Ramos (cell line): ENCODE results near the gene ANKRD13B.

Experiments used
- in situ Hi-C: fragments of 300-500 bp; cut with MboI; formaldehyde crosslinking; loops from one replicate; pipeline ENCODE4 v1.14.3; 2022; ENCODE audit warnings: low sequenced_read_pairs; ENCODE audit not compliant: unreplicated experiment

Gene ANKRD13B

DNA sequence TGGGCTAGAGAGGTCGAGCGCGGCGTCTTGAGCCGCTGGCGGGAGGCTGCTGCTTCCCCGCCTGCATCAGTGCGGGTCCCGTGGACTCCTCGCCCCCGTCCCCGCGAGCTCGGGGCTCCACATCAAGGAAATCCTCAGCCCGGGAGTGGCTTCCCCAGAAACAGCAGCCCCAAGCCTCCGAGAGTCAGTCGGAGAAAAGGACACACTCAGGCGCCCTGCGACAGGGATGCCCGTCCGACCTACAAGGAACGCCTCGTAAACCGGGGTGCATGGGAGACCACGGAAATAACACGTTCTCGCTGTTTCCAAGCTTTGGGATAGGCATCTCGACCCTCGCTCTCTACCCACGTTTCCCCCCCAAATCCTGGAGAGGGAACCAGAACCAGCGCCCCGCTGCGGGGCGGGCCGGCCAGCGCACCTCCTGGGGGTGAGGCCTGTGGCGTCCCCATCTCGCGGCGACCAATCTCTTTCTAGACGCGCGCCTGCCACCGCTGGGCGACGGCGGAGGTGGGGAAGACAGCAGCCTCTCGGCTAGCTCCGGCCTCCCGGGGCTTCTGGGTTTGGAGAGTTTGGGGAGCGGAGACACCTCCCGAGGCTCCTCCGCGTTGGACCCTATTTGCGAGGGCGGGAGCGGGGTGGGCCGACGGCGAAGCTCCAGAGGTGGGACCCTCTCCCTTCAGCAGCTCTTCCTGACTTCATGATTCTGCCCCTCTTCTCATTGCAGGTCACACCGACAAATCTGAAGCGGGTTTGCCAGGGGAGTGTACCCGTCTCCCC lies 25.2 kb upstream of the ANKRD13B start:
- in situ Hi-C loops = loop anchor here (25.0 kb wide), 1 partner anchor 830 kb away; the partner anchor contains the start of genes NEK8, TLCD1 and TRAF4

DNA sequence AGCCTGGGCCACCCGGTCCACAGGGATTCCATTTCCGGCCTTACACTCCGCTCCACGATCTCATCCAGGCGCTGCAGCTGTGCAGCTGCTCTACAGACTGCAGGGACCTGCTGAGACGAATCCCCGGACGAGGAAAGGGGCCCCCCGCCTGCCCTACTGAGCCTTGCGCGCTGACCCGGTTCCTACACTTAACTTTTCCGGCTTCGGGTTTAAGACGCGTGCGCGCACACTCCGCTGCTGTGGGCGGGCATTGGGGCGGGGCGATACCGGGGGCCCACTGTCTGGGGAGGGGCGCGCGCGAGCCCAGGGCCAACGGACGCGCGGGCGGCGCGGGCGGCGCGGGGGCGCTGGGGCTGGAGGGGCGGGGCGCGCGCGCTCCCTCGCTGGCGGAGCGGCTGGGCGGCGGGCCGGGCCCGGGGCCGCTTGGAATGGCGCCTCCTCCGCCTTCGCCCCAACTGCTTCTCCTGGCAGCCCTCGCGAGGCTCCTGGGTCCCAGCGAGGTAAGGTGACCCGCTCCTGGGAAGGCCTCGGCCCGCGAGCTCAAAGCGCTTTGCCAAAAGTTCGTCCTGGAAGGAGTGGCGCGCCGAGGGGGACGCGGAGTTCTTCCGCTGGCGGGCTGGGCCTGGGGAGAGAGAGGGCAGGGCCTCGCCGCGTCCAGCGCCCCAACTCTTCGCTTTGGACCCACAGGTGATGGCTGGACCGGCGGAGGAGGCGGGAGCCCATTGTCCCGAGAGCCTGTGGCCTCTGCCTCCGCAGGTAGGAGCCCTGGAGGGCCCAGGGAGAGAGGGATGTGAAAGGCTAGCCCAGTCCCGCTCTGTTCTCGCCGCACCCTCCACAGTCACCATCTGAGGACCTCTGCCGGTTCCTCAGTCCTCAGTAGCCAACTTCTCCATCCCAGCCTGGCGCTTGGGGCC lies 24.3 kb upstream of the ANKRD13B start, which contains the start of gene TP53I13:
Gene TP53I13, plus strand, starts transcription at position 371 of the 914 bp plus-strand sequence. Its CDS starts 58 bp downstream, at position 429.
- in situ Hi-C loops = loop anchor here (25.0 kb wide), 1 partner anchor 831 kb away; the partner anchor contains the start of genes NEK8, TLCD1 and TRAF4

DNA sequence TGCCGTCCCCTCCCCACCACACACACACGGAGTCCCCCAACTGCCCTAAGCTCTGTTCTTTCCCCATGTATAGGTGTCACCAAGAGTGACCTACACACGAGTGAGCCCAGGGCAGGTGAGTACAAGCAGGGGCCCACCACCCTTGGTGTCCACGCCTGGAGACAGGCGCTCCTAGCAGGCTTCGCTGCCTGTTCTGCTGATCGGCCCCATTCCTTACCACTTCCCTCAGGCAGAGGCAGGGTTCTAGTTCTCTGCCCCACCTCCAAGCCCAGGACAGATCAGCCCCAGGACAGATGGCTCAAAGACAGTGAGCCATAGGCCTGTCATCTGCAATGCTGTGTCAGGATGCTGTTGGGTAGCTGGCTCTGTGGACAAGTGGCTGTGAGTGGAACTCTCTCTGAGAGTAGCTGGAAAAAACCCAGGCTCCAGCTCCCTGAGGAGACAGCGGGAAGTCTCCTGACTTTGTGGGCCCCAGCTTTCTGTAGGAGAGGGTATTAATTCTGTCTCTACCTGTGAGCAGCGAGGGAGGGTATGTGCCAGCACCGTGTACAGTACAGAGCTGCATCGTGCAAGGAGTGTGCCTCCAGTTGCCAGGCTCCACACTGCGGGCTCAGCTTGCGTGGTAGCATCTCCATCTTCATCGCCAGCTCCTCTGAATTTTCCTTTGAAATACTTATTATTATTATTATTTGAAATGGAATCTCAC lies 23.5 kb upstream of the ANKRD13B start:
- in situ Hi-C loops = loop anchor here (25.0 kb wide), 1 partner anchor 832 kb away; the partner anchor contains the start of genes NEK8, TLCD1 and TRAF4

DNA sequence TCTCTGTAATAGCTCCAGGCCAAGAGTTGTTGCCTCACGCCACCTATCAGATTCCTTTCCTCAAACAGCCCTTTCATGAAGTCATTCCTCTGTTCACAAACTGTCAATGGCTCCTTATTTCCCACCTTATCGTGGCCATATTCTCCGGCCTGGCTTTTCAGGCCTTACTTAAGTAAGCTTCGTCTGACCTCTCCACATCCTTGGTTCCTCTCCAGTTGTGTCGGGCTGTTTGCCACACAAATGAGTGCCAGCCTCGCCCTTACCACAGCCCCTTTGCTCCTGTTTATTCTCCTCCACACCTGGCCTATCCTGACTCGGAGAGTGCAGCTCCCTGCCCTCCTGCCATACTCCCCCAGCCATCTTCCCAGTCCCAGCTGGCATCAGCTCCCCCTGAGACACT lies 22.4 kb upstream of the ANKRD13B start:
- in situ Hi-C loops = loop anchor here (10.0 to 25.0 kb wide), 2 partner anchors 214 to 833 kb away; partner anchors contain the start of genes NEK8, TLCD1 and TRAF4

DNA sequence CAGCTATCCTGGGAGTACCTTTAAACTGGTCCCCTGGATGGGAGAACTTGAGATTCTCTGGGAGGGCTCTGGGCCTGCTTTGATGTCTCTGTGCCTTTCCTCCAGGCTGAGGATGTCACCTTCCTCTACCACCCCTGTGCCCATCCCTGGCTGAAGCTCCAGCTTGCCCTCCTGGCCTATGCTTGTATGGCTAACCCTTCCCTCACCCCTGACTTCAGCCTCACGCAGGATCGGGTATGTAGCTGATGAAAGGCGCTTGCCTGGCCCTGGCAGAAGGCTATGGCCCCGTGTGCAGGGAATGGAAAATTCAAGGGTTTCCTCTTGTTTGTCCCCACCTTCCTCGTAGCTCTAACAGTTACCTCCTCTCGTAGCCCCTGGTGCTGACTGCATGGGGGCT lies 21.4 kb upstream of the ANKRD13B start:
- in situ Hi-C loops = loop anchor here (10.0 to 25.0 kb wide), 2 partner anchors 213 to 834 kb away; partner anchors contain the start of genes NEK8, TLCD1 and TRAF4

DNA sequence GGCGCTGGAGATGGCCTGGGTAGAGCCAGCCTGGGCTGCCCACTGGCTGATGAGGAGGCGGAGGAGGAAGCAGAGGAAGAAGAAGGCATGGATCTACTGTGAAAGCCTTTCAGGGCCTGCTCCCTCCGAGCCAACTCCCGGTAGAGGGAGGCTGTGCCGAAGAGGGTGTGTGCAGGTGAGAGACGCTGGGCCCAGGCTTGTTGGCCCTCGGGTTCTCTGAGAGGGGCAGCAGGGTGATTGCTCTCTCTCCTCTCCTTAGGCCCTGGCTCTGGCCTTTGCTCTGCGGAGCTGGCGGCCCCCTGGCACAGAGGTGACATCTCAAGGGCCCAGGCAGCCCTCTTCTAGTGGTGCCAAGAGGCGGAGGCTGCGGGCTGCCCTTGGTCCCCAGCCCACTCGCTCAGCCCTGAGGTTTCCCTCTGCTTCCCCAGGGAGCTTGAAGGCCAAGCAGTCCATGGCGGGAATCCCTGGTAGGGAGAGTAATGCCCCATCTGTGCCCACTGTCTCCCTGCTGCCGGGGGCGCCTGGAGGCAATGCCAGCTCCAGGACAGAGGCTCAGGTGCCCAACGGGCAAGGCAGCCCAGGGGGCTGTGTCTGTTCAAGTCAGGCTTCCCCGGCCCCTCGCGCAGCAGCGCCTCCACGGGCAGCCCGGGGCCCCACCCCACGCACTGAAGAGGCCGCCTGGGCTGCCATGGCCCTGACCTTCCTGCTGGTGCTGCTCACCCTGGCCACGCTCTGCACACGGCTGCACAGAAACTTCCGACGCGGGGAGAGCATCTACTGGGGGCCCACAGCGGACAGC lies 20.9 kb upstream of the ANKRD13B start:
- in situ Hi-C loops = loop anchor here (10.0 to 25.0 kb wide), 2 partner anchors 213 to 835 kb away; partner anchors contain the start of genes NEK8, TLCD1 and TRAF4

DNA sequence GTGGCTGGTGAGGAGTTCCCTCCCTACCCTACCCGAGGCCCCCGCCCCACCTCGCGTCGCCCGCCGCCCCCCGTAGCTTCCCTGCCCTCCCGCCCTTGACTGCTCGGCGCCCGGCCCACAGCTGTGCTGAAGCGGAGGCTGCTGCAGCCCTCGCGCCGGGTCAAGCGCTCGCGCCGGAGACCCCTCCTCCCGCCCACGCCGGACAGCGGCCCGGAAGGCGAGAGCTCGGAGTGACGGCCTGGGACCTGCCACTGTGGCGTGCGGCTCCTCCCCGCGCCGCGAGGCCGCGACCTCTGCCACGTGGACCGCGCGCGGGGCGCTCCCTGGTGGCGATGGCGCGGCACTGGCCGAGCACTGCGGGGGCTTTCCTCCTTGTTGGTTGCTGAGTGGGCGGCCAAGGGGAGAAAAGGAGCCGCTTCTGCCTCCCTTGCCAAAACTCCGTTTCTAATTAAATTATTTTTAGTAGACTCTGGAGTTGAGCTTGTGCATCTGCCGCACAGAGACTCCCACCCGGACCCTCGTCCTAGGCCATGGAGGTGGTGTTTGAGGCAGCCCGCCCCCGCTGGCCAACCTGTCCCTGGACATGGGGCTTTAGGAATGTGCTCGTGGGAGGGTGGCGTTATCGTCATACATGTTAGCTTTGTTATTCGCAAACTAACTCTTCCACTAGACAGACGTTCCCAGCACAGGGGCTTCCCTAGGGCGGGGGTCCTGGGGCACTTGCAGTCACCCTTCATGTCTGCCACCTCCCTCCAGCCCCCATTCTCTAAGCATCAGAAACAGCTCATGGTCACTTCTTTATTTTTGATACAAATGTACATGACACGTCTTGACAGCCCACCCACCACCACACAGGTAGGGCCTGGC lies 20.0 kb upstream of the ANKRD13B start:
- in situ Hi-C loops = loop anchor here (10.0 to 25.0 kb wide), 2 partner anchors 212 to 836 kb away; partner anchors contain the start of genes NEK8, TLCD1 and TRAF4

DNA sequence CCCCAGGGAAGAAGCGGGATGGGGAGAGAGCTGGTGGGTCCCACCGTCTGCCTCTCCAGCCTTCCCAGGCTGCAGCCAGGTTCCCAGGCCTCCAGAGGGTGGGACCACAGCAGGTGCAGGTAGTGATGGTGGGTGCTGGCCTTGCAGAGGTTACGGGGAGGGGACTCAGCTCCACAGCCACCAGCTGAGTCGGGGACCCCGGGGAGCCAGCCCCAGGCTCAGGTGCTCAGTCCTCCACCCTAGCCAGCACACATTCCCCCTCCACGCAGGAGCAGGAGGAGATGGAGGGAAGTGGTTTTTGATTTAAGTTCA lies 19.4 kb upstream of the ANKRD13B start:
- in situ Hi-C loops = loop anchor here (10.0 to 25.0 kb wide), 2 partner anchors 211 to 836 kb away; partner anchors contain the start of genes NEK8, TLCD1 and TRAF4

DNA sequence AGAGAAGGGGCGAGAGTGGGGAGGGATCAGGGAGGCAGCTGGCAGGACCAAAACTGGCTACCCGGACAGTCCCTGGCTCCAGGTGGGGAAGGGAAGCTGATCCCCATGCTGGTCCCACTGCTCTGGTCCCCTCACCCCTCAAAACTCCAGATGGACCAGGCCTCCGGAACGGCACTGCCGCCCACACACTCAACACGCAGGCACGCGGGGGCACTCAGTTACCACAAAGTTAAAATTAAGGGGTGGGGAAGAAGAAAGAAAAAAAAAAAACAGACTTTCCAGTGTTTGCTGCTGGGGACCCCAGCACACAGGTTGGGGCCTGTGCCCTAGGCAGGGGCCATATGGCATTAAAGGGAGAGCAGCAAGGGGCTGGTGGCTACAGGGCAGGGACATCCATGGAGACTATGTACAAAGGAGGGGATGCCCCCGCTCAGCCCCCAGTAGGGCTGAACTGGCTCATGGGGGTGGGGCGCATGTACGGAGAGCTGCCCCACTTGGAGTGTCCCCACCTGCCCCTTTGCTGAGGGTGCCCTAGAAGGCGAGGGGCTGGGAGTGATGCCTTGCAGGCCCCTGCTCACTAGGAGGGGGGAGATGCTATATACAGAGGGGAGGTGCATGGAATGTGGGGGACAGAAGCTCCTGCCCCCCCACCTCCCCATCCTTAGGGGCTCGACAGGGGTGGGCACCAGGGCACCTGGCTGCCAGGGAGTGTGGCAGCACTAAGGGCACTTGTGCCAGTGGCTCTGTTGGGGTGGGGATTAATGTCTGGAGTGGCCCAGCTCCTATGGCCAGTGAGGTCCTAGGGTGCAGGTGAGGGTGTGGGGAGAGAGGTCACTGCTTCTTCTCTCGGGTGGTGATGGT lies 18.8 kb upstream of the ANKRD13B start:
- in situ Hi-C loops = loop anchor here (10.0 to 25.0 kb wide), 2 partner anchors 211 to 837 kb away; partner anchors contain the start of genes NEK8, TLCD1 and TRAF4

DNA sequence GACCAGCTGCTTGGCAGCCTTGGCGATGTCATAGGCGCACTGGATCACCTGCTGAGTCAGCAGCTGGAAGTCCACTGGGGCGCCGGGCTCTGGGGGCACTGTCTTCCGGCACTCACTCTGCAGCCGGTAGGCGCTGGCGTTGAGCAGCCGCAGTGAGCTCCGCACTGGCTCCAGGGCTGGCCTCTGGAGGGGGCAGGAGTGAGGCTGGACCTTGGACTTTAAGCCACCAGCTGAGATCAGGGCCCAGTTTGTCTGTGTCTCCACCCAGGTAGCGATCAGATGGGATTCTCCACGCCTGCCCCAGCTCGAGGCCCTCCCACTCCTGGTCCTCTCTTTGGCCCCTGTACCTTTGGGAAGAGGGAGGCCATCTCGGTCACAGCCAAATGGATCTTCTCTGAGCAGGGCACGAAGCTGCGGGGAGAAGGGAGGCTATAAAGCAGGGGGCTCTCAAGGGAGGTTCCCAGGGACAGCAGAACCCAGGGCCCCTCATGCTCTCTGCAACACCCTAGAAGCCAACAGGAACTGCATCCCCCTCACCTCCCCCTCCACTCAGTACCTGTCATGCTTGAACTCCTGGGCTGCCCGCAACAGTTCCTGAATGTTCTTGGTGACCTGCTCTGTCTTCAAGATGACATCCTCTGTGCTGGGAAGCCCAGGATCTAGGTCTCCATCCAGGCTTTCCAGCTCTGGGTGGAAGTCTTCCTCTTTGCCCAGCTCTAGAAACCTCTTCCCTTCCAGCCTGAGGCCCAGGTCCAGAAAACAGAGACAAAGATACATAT lies 18.0 kb upstream of the ANKRD13B start:
- in situ Hi-C loops = loop anchor here (10.0 to 25.0 kb wide), 2 partner anchors 210 to 838 kb away; partner anchors contain the start of genes NEK8, TLCD1 and TRAF4

DNA sequence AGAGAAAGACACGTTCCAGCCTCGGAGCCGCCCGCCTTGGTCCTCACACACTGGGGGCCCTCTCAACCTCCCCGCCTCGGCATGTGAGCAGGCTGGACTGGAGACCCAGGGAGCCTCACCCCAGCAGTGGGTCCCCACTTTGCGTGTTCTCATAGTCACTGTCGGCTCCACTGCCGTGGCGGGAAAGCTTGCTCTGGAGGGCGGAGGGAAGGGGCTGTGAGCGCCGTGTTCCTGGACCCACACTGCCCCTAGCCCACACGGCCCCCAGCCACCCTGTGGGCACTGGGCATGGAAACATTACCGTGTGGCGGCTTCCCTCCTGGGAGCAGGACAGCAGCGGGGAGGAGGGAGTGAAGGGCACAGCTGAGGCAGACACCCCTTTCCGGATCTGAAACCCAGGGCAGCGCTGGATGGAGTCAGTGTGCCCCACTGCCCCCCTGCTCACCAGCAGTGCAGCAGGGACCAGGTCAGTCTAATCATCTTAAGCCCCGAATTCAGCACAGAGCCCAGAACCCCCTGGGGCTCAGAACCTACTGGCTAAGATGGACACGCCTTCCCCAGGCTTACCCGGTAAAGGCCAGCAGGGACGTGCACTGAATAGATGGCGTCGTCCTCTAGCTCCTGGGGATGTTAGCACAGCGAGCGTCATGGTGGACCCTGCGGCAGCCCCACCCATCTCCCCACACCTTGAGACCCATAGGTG lies 17.3 kb upstream of the ANKRD13B start:
- in situ Hi-C loops = loop anchor here (10.0 kb wide), 1 partner anchor 209 kb away; no protein-coding TSS in a partner anchor

DNA sequence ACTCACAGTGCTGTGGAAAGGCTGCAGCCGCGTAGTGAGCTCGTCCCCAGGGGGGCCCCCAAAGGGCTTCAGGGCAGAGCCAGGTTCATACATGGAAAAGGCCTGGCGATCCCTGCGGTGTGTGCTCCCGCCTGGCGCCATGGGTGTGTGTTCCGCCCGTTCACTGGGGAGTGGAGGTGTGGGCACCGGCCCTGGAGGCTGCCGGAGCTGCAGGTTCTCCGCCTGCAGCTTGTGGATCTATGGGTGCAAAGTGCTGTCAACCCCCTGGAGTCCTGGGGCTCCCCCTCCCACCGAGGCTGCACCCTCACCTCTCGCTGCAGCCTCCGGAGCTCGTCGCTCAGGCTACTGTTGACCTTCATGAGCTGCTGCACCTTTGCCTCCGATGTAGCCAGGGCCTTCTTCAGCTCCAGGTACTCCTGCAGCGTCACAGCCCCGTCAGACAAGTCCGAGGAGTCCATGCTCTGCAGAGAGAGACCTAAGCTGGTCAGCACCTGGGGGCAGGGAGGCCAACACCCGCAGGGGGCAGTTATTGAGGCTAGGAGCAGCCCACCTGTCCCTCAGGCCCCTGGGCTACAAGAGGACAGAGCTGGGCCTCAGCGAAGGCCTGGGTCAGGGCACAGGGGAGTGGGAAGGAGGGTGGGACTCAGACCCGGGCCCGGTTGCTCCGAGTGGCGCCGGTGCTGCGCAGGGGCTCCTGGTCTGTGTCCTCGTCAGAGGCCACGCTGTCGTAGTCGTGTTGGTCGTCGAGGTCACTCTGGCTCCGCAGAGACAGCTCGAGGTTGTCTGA lies 16.5 kb upstream of the ANKRD13B start:
- in situ Hi-C loops = loop anchor here (10.0 kb wide), 1 partner anchor 208 kb away; no protein-coding TSS in a partner anchor

DNA sequence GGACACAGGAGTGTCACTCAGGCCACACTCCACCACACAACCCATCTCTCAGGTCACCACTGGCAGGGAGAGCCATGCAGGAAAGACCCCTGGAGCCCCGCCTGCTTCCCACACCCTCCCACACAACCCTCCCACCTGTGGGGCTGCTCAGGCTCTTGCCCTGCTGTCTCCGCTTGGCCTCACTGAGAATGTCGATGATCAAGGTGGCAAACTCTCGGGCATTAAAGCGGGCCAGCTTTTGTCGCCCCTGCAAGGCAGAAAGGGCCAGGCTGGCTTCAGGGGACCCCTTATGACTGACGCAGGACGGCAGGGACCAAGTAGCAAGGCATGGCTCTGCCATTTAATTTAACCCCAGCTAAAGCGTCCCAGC lies 15.9 kb upstream of the ANKRD13B start:
- in situ Hi-C loops = loop anchor here (10.0 kb wide), 1 partner anchor 208 kb away; no protein-coding TSS in a partner anchor

DNA sequence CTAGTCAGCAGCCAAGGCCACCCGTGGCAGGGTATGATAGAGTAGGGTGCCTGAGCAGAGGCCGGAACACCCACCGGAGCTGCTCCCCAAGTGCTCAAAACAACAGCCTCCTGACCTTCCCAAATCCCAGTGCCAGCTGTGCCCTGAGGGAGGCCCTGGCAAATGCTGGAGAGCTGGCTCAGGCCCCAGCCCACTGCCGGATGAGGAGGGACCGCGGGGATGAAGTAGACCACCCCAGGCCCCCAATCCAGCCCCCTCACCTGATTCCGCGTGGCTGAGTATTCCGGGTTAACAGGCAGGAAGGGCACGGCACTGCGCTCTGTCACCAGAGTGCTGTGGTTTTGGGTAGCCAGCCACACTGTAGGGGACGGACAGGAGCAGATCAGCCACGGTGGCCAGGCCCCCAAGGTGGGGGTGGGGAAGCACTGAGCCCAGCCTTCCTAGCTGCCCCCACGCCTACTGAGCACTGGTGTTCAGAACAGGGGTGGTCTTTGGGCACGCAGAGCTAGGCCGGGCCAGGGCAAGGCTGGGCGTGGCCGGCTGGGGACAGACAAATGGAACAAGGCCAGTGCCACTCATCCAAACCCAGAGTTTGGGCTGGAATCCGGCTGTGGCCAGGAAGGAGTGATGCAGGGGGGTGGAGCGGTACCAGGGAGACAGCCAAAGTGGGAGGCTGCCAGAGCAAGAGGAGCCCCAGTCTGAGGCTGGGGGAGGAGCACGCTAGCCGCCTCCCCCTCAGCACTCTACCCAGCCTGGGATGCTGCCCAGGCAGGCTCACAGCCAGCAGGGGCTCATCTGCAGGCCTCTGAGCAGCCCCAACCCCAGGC lies 15.3 kb upstream of the ANKRD13B start:
- in situ Hi-C loops = loop anchor here (10.0 kb wide), 1 partner anchor 207 kb away; no protein-coding TSS in a partner anchor
